Measurements from ENCODE around the gene PSMD1. TPM values are rescaled to one million over a fixed set of nuclear protein-coding genes. Genes with fewer than 3 reads are reported as not detected.

PSMD1 gene
- total RNA-seq, 1 donor from 2014 or later, result 77.2 TPM

- H3K36me3 ChIP-seq (ENCODE audit: control insufficient read depth, insufficient read depth, low read length), result no peaks in the 10 kb centered on the region
- no peak overlapping the region for H3K4me3 ChIP-seq (ENCODE audit: low read depth, low read length)
- no peaks in the 10 kb centered on the region for H3K27me3 ChIP-seq (ENCODE audit: control insufficient read depth, insufficient read depth, low read length)
- DNase-seq (ENCODE audit: low read depth), result no peak
- TF ChIP-seq CTCF (IDR thresholded peaks at IDR 0.05; ENCODE audit: insufficient read depth, low read length, poor library complexity, severe bottlenecking), result no peak
These were observed 71.9 kb downstream of the PSMD1 start for GRCh38 chr2:231128541-231128940.

GRCh38 chr2:231129216-231129615, 72.5 kb downstream of the PSMD1 start:
- DNase-seq (ENCODE audit: low read depth), result no peak
- Histone ChIP-seq H3K36me3 (ENCODE audit: control insufficient read depth, insufficient read depth, low read length) (no peaks in the 10 kb centered on the region), H3K27me3 (ENCODE audit: control insufficient read depth, insufficient read depth, low read length) (no peaks in the 10 kb centered on the region), H3K4me3 (ENCODE audit: low read depth, low read length) (no peak overlapping the region)
- no peak for TF ChIP-seq CTCF (IDR thresholded peaks at IDR 0.05; ENCODE audit: insufficient read depth, low read length, poor library complexity, severe bottlenecking)

- DNase-seq (ENCODE audit: low read depth), result no peak
- no peaks in the 10 kb centered on the region for H3K27me3 ChIP-seq (ENCODE audit: control insufficient read depth, insufficient read depth, low read length)
- TF ChIP-seq CTCF (IDR thresholded peaks at IDR 0.05; ENCODE audit: insufficient read depth, low read length, poor library complexity, severe bottlenecking), result no peak
- H3K4me3 ChIP-seq (ENCODE audit: low read depth, low read length), result no peak overlapping the region
- H3K36me3 ChIP-seq (ENCODE audit: control insufficient read depth, insufficient read depth, low read length), result no peaks in the 10 kb centered on the region
These were observed 73.8 kb downstream of the PSMD1 start for GRCh38 chr2:231130336-231131056.

- Histone ChIP-seq H3K36me3 (ENCODE audit: control insufficient read depth, insufficient read depth, low read length) (no peaks in the 10 kb centered on the region), H3K27me3 (ENCODE audit: control insufficient read depth, insufficient read depth, low read length) (no peaks in the 10 kb centered on the region), H3K4me3 (ENCODE audit: low read depth, low read length) (no peak overlapping the region)
- DNase-seq (ENCODE audit: low read depth), result no peak
- no peak for TF ChIP-seq CTCF (IDR thresholded peaks at IDR 0.05; ENCODE audit: insufficient read depth, low read length, poor library complexity, severe bottlenecking)
These were observed 75.5 kb downstream of the PSMD1 start for GRCh38 chr2:231132129-231132528.

- TF ChIP-seq CTCF (IDR thresholded peaks at IDR 0.05; ENCODE audit: insufficient read depth, low read length, poor library complexity, severe bottlenecking), result no peak
- H3K36me3 ChIP-seq (ENCODE audit: control insufficient read depth, insufficient read depth, low read length), result no peaks in the 10 kb centered on the region
- H3K4me3 ChIP-seq (ENCODE audit: low read depth, low read length), result no peak overlapping the region
- DNase-seq (ENCODE audit: low read depth), result no peak
- H3K27me3 ChIP-seq (ENCODE audit: control insufficient read depth, insufficient read depth, low read length), result no peaks in the 10 kb centered on the region
These were observed 76.9 kb downstream of the PSMD1 start for GRCh38 chr2:231133365-231134099.

Data from kidney epithelial cell (primary cell).